Fibroblast of villous mesenchyme (primary cell): ENCODE data around the gene SYTL3. TPM values are rescaled to one million over a fixed set of nuclear protein-coding genes. Genes with fewer than 3 reads are reported as not detected.

Experiments used
- DNase-seq: peaks from one replicate; pipeline ENCODE4 v3.0.0-alpha.2; 2010; ENCODE audit warnings: low read depth
- H3K4me3 ChIP-seq: 2 replicates; pipeline ENCODE4 v1.5.1; 2011; ENCODE audit warnings: low read depth, mild to moderate bottlenecking, low read length
- total RNA-seq: library from RNA; depleted of rRNA; stranded (reverse); fragments of >200 nt; gene quantifications from 2 replicates; pipeline ENCODE4 v1.2.3, GENCODE V29; 2012
- TF ChIP-seq, protein P1 (sequence below): IDR thresholded peaks from 2 replicates; pipeline ENCODE4 v1.5.1; 2012; ENCODE audit warnings: low read depth, mild to moderate bottlenecking, low read length; ENCODE audit not compliant: insufficient read depth

Gene SYTL3
- total RNA-seq, 1 donor, result 1.7 TPM

DNA sequence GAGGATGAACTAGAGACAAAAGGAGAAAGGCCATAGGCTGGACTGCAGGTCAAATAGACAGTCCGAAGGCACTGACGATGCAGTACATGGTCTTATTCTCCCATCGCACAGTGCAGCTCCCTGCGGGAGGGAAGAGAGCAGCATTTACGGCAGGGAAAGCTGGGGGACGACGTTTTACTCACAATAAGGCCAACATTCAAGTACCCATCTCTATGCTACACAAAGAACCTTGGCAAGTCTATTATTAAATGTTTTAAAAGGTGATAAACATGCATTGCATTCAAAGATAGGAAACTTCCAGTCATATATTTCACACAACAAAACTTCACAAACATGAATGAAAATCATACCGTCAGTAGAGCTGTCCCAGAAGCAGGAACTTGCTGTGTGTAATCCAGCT lies 13.1 kb upstream of the SYTL3 start:
- H3K4me3 ChIP-seq, result no peak overlapping the region
- DNase-seq, result no peak
- TF ChIP-seq, protein P1, sequence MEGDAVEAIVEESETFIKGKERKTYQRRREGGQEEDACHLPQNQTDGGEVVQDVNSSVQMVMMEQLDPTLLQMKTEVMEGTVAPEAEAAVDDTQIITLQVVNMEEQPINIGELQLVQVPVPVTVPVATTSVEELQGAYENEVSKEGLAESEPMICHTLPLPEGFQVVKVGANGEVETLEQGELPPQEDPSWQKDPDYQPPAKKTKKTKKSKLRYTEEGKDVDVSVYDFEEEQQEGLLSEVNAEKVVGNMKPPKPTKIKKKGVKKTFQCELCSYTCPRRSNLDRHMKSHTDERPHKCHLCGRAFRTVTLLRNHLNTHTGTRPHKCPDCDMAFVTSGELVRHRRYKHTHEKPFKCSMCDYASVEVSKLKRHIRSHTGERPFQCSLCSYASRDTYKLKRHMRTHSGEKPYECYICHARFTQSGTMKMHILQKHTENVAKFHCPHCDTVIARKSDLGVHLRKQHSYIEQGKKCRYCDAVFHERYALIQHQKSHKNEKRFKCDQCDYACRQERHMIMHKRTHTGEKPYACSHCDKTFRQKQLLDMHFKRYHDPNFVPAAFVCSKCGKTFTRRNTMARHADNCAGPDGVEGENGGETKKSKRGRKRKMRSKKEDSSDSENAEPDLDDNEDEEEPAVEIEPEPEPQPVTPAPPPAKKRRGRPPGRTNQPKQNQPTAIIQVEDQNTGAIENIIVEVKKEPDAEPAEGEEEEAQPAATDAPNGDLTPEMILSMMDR, result no peak

DNA sequence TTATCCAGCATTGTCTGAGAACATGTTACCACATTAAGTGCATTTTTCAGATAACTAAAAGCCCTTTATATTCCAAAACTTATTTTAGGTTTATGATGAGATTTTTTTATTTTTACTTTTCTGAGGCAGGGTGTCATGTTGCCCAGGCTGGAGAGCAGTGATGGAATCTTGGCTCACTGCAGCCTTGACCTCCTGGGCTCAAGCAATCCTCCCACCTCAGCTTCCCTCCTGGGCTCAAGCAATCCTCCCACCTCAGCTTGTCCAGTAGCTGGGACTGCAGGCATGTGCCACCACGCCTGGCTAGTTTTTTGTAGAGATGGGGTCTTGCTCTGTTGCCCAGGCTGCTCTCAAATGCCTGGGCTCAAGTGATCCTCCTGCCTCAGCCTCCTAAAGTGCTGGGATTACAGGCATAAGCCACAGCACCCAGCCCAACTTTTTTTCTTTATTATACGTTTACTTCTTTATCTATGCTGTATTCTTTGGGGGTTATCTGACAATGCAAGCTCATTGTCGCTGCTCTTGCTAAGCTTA lies 11.5 kb upstream of the SYTL3 start:
- TF ChIP-seq, protein P1, result no peak
- no peak for DNase-seq
- H3K4me3 ChIP-seq, result no peak overlapping the region

DNA sequence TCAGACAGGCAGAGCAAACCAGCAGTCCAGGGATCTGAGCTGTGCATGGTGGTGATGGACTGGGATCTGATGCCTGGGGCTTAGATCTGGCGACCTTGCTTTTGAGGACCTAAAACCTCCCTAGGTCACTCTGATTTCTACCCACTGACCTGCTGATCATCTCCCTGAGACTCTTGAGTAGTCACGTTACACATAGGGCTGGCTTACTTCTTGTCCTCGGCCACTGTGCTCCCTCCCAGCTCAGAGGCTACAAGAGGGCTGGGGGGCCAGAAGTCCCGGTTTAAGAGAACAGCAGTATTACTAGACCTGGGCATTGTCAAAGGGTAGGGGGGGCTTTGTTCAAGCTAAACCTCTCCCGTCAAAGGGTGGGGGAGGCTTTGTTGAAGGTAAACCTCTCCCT lies 10.8 kb upstream of the SYTL3 start:
- TF ChIP-seq, protein P1, result no peak
- no peak overlapping the region for H3K4me3 ChIP-seq
- no peak for DNase-seq

DNA sequence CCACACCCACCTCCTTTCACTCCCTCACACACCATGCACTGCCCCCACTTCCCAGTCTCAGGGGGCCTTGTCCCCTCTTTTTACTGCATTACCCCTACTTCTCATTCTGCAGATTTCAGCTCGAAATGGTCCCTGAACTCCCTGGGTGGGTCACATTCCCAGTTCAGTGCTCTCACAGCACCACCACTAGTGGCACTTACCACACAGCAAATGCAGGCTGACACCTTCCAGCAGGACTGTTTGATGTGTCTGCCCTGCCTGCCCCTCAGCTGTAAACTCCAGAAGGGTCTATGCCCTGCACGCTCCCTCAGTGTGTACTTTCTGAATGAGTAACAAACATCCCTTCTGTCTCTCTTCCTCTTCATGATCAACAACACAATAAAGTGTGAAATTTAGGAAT lies 9.3 kb upstream of the SYTL3 start:
- H3K4me3 ChIP-seq, result no peak overlapping the region
- DNase-seq, result no peak
- TF ChIP-seq, protein P1, result no peak

DNA sequence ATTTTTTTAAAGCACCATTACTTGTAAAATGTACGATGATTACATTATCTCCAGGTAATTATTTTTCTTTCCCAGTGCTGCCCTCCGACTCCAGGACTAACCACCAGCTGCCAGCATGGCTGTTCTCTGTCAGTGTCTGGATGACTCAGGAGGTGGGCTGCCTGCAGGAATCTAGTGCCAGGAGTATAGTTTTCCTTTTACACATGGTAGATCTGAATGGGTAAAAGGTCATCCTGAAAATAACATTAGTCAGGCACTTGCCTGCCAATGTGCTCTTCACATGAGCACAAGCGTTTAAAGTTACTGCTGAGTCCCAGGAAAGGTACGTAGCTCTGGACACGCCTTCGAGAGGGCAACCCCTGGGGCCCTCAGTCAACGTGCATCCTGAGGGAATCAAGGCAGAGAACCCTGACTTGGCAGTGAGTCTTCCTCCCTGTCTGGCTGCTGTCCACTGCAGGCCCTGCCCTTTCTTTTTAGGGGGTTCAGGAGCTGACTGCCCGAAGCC lies 7.7 kb upstream of the SYTL3 start:
- peak; percentile 78 for DNase-seq
- peak overlapping the region; percentile 94 for H3K4me3 ChIP-seq
- TF ChIP-seq, protein P1, result no peak

DNA sequence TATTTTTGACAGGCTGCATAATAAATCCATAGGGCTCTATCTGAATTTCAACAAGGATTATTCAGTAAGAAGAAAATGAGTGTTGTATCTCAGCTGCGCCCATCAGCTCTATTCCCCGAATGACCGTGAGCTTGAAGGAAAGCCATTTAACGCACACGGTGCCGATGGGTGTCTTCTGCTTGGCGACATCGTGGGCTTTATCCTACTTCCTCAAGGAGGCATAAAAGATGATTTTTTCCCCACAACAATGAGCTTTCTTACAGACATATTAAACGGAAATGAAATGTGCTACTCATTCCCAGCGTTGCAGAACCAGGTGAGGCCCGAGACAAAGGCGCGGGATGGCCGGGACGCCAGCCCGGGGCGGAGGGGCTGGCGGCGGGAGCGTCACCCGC lies 6.0 kb upstream of the SYTL3 start:
- TF ChIP-seq, protein P1, result no peak
- DNase-seq, result no peak
- peak overlapping the region; percentile 94 for H3K4me3 ChIP-seq

DNA sequence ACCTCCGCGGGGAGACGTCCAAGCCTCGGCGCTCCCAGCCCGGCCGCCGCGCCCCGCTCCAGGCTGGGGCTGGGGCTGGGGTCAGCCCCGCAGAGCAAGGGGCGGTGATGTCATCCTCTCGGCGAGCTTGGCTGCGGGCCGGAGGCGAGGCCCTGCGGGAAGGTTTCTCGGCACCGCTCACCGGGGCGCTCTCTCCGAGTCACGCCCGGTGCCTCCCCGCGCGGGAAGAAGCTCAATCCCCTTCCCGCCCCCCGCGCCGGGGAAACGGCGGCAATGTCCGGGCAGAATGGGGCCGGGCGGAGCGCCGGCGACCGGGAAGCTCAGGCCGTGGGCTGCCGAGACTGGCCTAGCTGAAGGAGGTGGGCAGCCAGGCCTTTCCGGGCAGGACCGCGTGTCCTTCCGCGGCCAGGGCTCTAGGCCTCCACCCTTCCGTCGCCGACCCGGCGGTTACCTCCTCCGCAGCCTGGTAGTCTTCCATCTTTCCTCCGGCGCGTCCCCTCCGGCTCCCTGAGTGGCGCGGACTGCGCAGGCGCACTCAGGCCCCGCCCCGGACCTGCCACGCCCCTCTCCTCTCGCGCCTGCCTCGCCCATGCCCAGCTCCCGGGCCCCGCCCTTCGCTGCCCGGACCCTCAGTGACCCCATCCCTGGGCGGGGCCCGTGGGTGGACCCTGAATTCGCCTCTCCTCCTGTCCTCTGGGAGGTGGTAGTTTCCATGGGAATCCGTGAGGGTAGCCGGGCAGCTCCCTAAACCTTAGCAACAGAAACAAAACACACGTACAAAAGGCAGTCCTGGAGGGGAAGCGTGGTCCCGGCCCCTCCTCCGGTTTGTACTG lies 5.4 kb upstream of the SYTL3 start, which contains the start of gene DYNLT1:
DYNLT1 (minus strand) TSS at position 513 of the 833 bp plus-strand sequence; CDS start at position 478, 35 bp downstream.
- DNase-seq, result peak; percentile 90
- TF ChIP-seq, protein P1, result no peak
- peak within 1 kb of the TSS; percentile 94 for H3K4me3 ChIP-seq
